Esophagus squamous epithelium (tissue), 5 donors: Measurements from ENCODE around the gene GTF3C2. TPM values are rescaled to one million over a fixed set of nuclear protein-coding genes. Genes with fewer than 3 reads are reported as not detected.

Source experiments
- DNase-seq: peaks from one replicate; lab custom pipeline; 2025; lab: John Stamatoyannopoulos, UW
- H3K27ac ChIP-seq, 4 donors: fragments of 200-600 bp; sonication (generic); one replicate each; pipeline ENCODE4 v1.5.1; 2016 to 2019; ENCODE audit warnings: mild to moderate bottlenecking in 1 of 4
- H3K27me3 ChIP-seq, 4 donors: fragments of 200-600 bp; sonication (generic); 1 replicate in 3 of 4; 2 replicates in 1 of 4; pipeline versions ENCODE4 v1.5.1 to v1.6.0; 2017 to 2021; ENCODE audit warnings: antibody characterized with exemption in 1 of 4
- H3K36me3 ChIP-seq, 3 donors: fragments of 200-600 bp; sonication (generic); one replicate each; pipeline ENCODE4 v1.5.1; 2016 to 2019
- H3K4me1 ChIP-seq, 3 donors: fragments of 200-600 bp; sonication (generic); one replicate each; pipeline ENCODE4 v1.5.1; 2017 to 2019
- H3K4me3 ChIP-seq, 4 donors: fragments of 200-600 bp; sonication (generic); 1 replicate in 3 of 4; 2 replicates in 1 of 4; pipeline ENCODE4 v1.5.1; 2016 to 2019; ENCODE audit warnings: mild to moderate bottlenecking in 2 of 4, moderate library complexity in 1 of 4
- H3K9me3 ChIP-seq, 3 donors: fragments of 200-600 bp; sonication (generic); one replicate each; pipeline ENCODE4 v1.5.1; 2016 to 2019
- CTCF ChIP-seq, 6 experiments: fragments of 450-650 bp in 4 of 6; fragments of 200-600 bp in 2 of 6; sonication (generic) in 2 of 6; IDR thresholded peaks; one replicate each; pipeline ENCODE4 v1.5.1; 2016 to 2019; ENCODE audit warnings: antibody characterized with exemption in 6 of 6, mild to moderate bottlenecking in 4 of 6, moderate library complexity in 4 of 6
- POLR2A ChIP-seq, 4 donors: fragments of 450-650 bp; IDR thresholded peaks; one replicate each; pipeline ENCODE4 v1.6.1; 2017; ENCODE audit warnings: antibody characterized with exemption in 4 of 4, mild to moderate bottlenecking in 4 of 4, moderate library complexity in 3 of 4
- WGBS, 2 donors: methylation state at CpG; one replicate each; pipeline ENCODE4 v1.1.5; 2018; 5-methylcytosine and 5-hydroxymethylcytosine counted together
- intact Hi-C: fragments of 100-400 bp; cut with DNase I; formaldehyde crosslinking; loops from one replicate; pipeline ENCODE4 v1.15.0; 2022
- total RNA-seq, 4 donors: library from RNA; depleted of rRNA; stranded (reverse); fragments of >200 nt; gene quantifications; one replicate each; pipeline ENCODE4 v1.1.0, GENCODE V29; 2016
- donor health status: DM: yes; HTN: yes; CAD: no.

The GTF3C2 gene
- total RNA-seq, 4 donors from 2014 or later, result 37.2 to 59.7 (median 52.3) TPM

- H3K4me3 ChIP-seq, result no peak overlapping the region
- no peak for TF ChIP-seq POLR2A (IDR thresholded peaks at IDR 0.05)
- TF ChIP-seq CTCF (IDR thresholded peaks at IDR 0.05), result no peak
- no peak overlapping the region for H3K27ac ChIP-seq
- H3K27me3 ChIP-seq, result no peaks in the 10 kb centered on the region
- peaks cover 21 to 46% (median 25%) of the 10 kb centered on the region in 3 donors for H3K36me3 ChIP-seq
- WGBS, 2 donors, result 84 to 94% methylated on average over 4 to 5 of the region's 5 CpGs
- no peak for DNase-seq
- intact Hi-C loops, result no loop called here
- H3K4me1 ChIP-seq, result peaks cover 16 to 35% (median 22%) of the 10 kb centered on the region in 3 donors
- H3K9me3 ChIP-seq, result no peaks in the 10 kb centered on the region
Measured at GRCh38 chr2:27324720-27325119, 31.8 kb downstream of the GTF3C2 start.

- intact Hi-C loops, result no loop called here
- H3K27me3 ChIP-seq, result no peaks in the 10 kb centered on the region
- 8 to 21% methylated on average over 4 to 5 of the region's 5 CpGs for WGBS, 2 donors
- no peak for DNase-seq
- TF ChIP-seq POLR2A (IDR thresholded peaks at IDR 0.05) (no peak), CTCF (IDR thresholded peaks at IDR 0.05) (no peak)
- H3K27ac ChIP-seq, result peak overlapping the region; percentile 92 to 98 (median 94)
- H3K4me3 ChIP-seq, result peak overlapping the region; percentile 64 to 96 (median 79)
- peaks cover 14 to 37% (median 15%) of the 10 kb centered on the region in 3 donors for H3K36me3 ChIP-seq
- H3K9me3 ChIP-seq, result no peaks in the 10 kb centered on the region
- H3K4me1 ChIP-seq, result peaks cover 16 to 35% (median 22%) of the 10 kb centered on the region in 3 donors
Measured at GRCh38 chr2:27323596-27324285, 32.8 kb downstream of the GTF3C2 start.

- intact Hi-C loops, result no loop called here
- 0 to 3% methylated on average over 18 to 19 of the region's 39 CpGs for WGBS, 2 donors
- TF ChIP-seq CTCF (IDR thresholded peaks at IDR 0.05), result no peak
- peak in 3 of 4 donors; percentile 36 to 83 (median 61) for TF ChIP-seq POLR2A (IDR thresholded peaks at IDR 0.05)
Measured at GRCh38 chr2:27322766-27323595, 33.6 kb downstream of the GTF3C2 start, which contains the start of gene MPV17. Gene MPV17 (minus strand): TSS chr2:27323097. CDS start chr2:27322517, 580 bp downstream.

GRCh38 chr2:27322301-27322765 lies 34.2 kb downstream of the GTF3C2 start:
- intact Hi-C loops, result no loop called here
- Histone ChIP-seq H3K4me1 (peaks cover 16 to 35% (median 22%) of the 10 kb centered on the region in 3 donors), H3K4me3 (peak overlapping the region; percentile 64 to 96 (median 79)), H3K27me3 (no peaks in the 10 kb centered on the region), H3K27ac (peak overlapping the region; percentile 92 to 98 (median 94)), H3K9me3 (no peaks in the 10 kb centered on the region), H3K36me3 (peaks cover 12 to 36% (median 12%) of the 10 kb centered on the region in 3 donors)
- WGBS, 2 donors, result 7 to 9% methylated on average over 7 of the region's 10 CpGs
- DNase-seq, result no peak
- TF ChIP-seq CTCF (IDR thresholded peaks at IDR 0.05), result no peak
- no peak for TF ChIP-seq POLR2A (IDR thresholded peaks at IDR 0.05)

More at GRCh38 chr2:27322766-27323595, 33.6 kb downstream of the GTF3C2 start, which contains the start of gene MPV17:
- H3K27ac ChIP-seq, result peak within 1 kb of the TSS; percentile 92 to 98 (median 94)
- peak within 1 kb of the TSS; percentile 64 to 96 (median 79) for H3K4me3 ChIP-seq
- no peaks in the 10 kb centered on the region for H3K27me3 ChIP-seq
- no peaks in the 10 kb centered on the region for H3K9me3 ChIP-seq
- peak; percentile 68 for DNase-seq
- H3K36me3 ChIP-seq, result peaks cover 12 to 36% (median 12%) of the 10 kb centered on the region in 3 donors
- peaks cover 16 to 35% (median 22%) of the 10 kb centered on the region in 3 donors for H3K4me1 ChIP-seq
